KMS-11 (cell line): ENCODE measurements around the gene SEC24C.

Experiments used
- H2AFZ ChIP-seq: fragments of 200-600 bp; sonication (generic); 2 replicates; pipeline ENCODE4 v1.6.1; 2016; ENCODE audit warnings: antibody characterized with exemption, mixed run types, low read depth
- H3K27ac ChIP-seq: fragments of 200-600 bp; sonication (generic); 2 replicates; pipeline ENCODE4 v1.6.1; 2016; ENCODE audit warnings: mild to moderate bottlenecking, mixed run types
- H3K27me3 ChIP-seq: fragments of 200-600 bp; sonication (generic); 2 replicates; pipeline ENCODE4 v1.6.1; 2017; ENCODE audit warnings: mild to moderate bottlenecking, low read depth, mixed run types, moderate library complexity; ENCODE audit not compliant: insufficient read depth
- H3K36me3 ChIP-seq: fragments of 200-600 bp; sonication (generic); 2 replicates; pipeline ENCODE4 v1.6.1; 2017; ENCODE audit warnings: mild to moderate bottlenecking, mixed run types; ENCODE audit not compliant: insufficient read depth
- H3K4me1 ChIP-seq: fragments of 200-600 bp; sonication (generic); 2 replicates; pipeline ENCODE4 v1.6.1; 2016; ENCODE audit warnings: mild to moderate bottlenecking, low read depth, mixed run types; ENCODE audit not compliant: poor library complexity, severe bottlenecking
- H3K4me2 ChIP-seq: fragments of 200-600 bp; sonication (generic); 2 replicates; pipeline ENCODE4 v1.7.0; 2016; ENCODE audit warnings: mild to moderate bottlenecking, mixed run types
- H3K4me3 ChIP-seq: fragments of 200-600 bp; sonication (generic); IDR thresholded peaks from 2 replicates; pipeline ENCODE4 v1.6.1; 2017; ENCODE audit warnings: low read depth, low read length, mixed read lengths; ENCODE audit not compliant: insufficient read depth
- H3K79me2 ChIP-seq: fragments of 200-600 bp; sonication (generic); 2 replicates; pipeline ENCODE4 v1.6.1; 2016; ENCODE audit warnings: low read depth, mixed run types; ENCODE audit not compliant: insufficient read depth
- H3K9ac ChIP-seq: fragments of 200-600 bp; sonication (generic); 2 replicates; pipeline ENCODE4 v1.6.1; 2016; ENCODE audit warnings: mild to moderate bottlenecking, mixed run types
- H4K20me1 ChIP-seq: fragments of 200-600 bp; sonication (generic); 2 replicates; pipeline ENCODE4 v1.6.1; 2016; ENCODE audit warnings: mild to moderate bottlenecking, mixed run types; ENCODE audit not compliant: insufficient read depth
- TF ChIP-seq, protein P1 (sequence below): fragments of 200-600 bp; sonication (generic); conservative IDR thresholded peaks from 2 replicates; pipeline ENCODE4 v1.6.1; 2017; ENCODE audit warnings: low read depth, mild to moderate bottlenecking, antibody characterized with exemption, low read length, moderate library complexity, mixed read lengths

SEC24C gene

DNA sequence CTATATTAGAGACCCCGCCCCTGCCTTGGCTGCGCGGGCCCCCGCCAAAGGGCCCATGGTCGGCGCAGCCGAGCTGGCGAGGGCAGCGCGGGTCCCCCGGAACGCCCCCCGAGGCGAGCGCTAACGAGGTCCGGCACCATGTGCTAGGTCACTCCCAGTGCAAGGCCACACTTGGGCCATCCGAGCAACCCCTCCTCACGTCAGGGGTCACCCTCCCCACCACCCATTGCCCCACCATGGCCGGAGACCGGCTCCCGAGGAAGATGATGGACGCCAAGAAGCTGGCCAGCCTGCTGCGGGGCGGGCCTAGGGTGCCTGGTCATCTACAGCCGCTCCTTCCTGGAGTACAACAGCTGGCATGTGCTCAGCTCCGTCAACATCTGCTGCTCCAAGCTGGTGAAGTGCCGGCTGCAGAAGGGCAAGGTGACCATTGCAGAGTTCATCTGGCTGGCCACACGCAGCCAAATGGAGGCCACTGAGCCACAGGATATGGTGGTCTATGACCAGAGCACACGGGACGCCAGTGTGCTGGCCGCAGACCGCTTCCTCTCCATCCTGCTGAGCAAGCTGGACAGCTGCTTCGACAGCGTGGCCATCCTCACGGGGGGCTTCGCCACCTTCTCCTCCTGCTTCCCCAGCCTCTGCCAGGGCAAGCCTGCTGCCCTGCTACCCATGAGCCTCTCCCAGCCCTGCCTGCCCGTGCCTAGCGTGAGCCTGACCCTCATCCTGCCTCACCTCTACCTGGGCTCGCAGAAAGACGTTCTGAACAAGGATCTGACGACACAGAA is 12.4 kb upstream of the SEC24C start:
- H3K27ac ChIP-seq: no peak overlapping the region
- no peak overlapping the region for H3K4me3 ChIP-seq
- H2AFZ ChIP-seq: no peak overlapping the region
- no peaks in the 10 kb centered on the region for H3K36me3 ChIP-seq
- no peaks in the 10 kb centered on the region for H4K20me1 ChIP-seq
- H3K4me1 ChIP-seq: peaks cover 21% of the 10 kb centered on the region
- peak overlapping the region; percentile 47 for H3K4me2 ChIP-seq
- H3K27me3 ChIP-seq: no peaks in the 10 kb centered on the region
- H3K79me2 ChIP-seq: peaks cover 28% of the 10 kb centered on the region
- H3K9ac ChIP-seq: no peak overlapping the region; the same call in 1 of the 2 replicates
- TF ChIP-seq, protein P1, sequence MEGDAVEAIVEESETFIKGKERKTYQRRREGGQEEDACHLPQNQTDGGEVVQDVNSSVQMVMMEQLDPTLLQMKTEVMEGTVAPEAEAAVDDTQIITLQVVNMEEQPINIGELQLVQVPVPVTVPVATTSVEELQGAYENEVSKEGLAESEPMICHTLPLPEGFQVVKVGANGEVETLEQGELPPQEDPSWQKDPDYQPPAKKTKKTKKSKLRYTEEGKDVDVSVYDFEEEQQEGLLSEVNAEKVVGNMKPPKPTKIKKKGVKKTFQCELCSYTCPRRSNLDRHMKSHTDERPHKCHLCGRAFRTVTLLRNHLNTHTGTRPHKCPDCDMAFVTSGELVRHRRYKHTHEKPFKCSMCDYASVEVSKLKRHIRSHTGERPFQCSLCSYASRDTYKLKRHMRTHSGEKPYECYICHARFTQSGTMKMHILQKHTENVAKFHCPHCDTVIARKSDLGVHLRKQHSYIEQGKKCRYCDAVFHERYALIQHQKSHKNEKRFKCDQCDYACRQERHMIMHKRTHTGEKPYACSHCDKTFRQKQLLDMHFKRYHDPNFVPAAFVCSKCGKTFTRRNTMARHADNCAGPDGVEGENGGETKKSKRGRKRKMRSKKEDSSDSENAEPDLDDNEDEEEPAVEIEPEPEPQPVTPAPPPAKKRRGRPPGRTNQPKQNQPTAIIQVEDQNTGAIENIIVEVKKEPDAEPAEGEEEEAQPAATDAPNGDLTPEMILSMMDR: no peak

DNA sequence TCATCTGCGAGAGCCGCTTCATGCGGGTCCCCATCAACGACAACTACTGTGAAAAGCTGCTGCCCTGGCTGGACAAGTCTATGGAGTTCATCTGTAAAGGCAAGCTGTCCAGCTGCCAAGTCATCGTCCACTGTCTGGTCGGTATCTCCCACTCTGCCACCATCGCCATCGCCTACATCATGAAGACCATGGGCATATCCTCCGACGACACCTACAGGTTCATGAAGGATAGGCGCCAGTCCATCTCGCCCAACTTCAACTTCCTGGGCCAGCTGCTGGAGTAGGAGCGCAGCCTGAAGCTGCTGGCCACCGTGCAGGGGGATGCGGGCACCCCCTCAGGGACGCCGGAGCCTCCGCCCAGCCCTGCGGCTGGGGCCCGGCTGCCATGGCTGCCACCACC is 11.7 kb upstream of the SEC24C start:
- Histone ChIP-seq H3K4me2 (no peak overlapping the region), H3K27ac (no peak overlapping the region), H4K20me1 (no peaks in the 10 kb centered on the region), H3K36me3 (no peaks in the 10 kb centered on the region), H3K4me3 (no peak overlapping the region), H3K4me1 (peaks cover 19% of the 10 kb centered on the region), H3K9ac (no peak overlapping the region), H2AFZ (no peak overlapping the region), H3K27me3 (no peaks in the 10 kb centered on the region), H3K79me2 (peaks cover 28% of the 10 kb centered on the region)
- TF ChIP-seq, protein P1: no peak

DNA sequence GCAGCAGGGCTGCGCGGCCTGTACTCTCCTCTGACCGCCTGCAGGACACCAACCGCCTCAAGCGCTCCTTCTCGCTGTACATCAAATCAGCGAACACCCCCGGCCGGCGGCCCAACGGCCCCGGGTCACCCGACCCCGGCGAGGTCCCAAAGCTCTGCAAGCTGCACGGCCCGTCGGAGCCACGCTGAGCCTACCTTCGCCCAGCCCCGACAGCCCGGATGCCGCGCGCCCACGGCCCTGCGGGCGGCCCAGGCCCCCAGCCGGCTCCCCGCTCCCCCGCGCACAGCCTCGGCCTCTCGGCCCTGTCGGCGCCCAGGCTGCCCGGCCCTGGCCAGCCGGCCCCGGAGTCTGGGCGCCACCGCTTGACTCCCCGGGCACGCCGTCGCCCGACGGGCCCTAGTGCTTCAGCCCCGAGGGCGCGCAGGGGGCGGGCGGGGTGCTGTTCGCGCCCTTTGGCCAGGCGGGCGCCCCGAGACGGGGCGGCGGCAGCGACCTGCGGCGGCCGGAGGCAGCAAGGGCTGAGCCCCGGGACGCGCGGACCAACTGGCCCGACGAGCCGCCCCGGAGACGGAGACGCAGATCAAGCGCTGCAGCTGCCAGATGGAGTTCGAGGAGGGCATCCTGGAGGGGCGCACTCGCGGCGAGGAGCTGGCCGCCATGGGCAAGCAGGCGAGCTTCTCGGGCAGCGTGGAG is 11.1 kb upstream of the SEC24C start:
- H3K27me3 ChIP-seq: no peaks in the 10 kb centered on the region
- no peak overlapping the region for H3K27ac ChIP-seq
- TF ChIP-seq, protein P1: no peak
- no peak overlapping the region for H3K9ac ChIP-seq
- no peaks in the 10 kb centered on the region for H3K36me3 ChIP-seq
- H3K79me2 ChIP-seq: peaks cover 28% of the 10 kb centered on the region
- no peak overlapping the region for H2AFZ ChIP-seq
- peaks cover 19% of the 10 kb centered on the region for H3K4me1 ChIP-seq
- no peak overlapping the region for H3K4me2 ChIP-seq
- no peaks in the 10 kb centered on the region for H4K20me1 ChIP-seq
- no peak overlapping the region for H3K4me3 ChIP-seq

DNA sequence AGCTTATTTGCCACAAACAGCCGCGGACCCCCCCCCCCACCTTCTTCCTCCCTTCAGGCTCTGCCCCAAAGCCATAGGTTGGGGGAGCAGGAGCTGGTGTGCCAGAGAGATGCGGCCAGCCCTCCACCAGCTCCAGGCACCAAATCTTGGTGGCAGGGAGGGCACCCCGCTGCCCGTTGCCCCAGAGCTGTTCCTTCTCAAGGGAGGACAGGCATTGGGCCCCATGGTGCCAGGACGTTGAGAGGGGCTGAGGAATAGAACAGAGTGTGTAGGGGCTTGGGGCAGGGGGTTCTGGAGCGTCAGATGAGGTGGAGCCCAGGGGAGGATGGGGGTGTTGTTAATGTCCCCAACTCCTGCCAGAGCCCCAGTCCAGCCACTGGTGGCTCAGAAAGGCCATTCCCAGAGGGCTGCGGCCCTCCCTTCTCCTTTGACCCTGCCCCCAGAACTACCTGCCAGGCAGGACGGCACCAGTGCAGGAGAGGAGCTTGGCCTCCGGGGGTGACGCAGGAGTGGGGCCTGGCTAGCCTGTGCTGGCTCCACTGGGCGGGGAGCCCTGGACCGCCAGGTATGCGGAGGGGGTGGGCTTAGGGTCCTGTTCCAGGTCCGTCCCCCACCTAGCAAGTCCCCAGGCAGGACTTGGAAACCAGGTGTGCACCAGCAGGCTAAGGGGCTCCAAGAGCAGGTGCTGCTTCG is 10.0 kb upstream of the SEC24C start:
- TF ChIP-seq, protein P1: no peak
- no peak overlapping the region for H3K27ac ChIP-seq
- H3K4me2 ChIP-seq: no peak overlapping the region
- H2AFZ ChIP-seq: no peak overlapping the region
- peaks cover 21% of the 10 kb centered on the region for H3K79me2 ChIP-seq
- no peak overlapping the region for H3K4me3 ChIP-seq
- H3K9ac ChIP-seq: no peak overlapping the region
- H3K27me3 ChIP-seq: no peaks in the 10 kb centered on the region
- H3K36me3 ChIP-seq: no peaks in the 10 kb centered on the region
- H4K20me1 ChIP-seq: no peaks in the 10 kb centered on the region
- H3K4me1 ChIP-seq: peaks cover 12% of the 10 kb centered on the region
